K562 (cell line): ENCODE data around the gene COG4. TPM values are rescaled to one million over a fixed set of nuclear protein-coding genes. Genes with fewer than 3 reads are reported as not detected.
A peak's percentile ranks its signal among the peaks of the same experiment; 100 is the strongest.

Source experiments
- ATAC-seq: fragments of 200-7000 bp; cut with Tn5 transposase; 3 replicates; pipeline ENCODE4 v1.9.1; 2020; ENCODE audit warnings: moderate library complexity
- BruUV-seq: library from RNA; stranded (reverse); fragments of 400-500 nt; replicated peaks from 2 replicates; lab custom pipeline; 2021; lab: Mats Ljungman, UMichigan
- CTCF ChIA-PET: fragments of 300-600 bp; formaldehyde crosslinking; extraction: SDS; loops from one replicate; lab custom pipeline; 2021; ENCODE audit warnings: low intra/inter-chr PET ratio; lab: Yijun Ruan, JAX
- POLR2A ChIA-PET: fragments of 300-600, 350-650 bp; sonication (Branson Sonifier 250); formaldehyde crosslinking; extraction: SDS; loops from one replicate; lab custom pipeline; 2021; ENCODE audit warnings: antibody characterized with exemption, inconsistent platforms; lab: Yijun Ruan, JAX
- DNase-seq, 4 experiments: peaks; one replicate each; pipeline versions ENCODE4 v3.0.0 to v3.0.0-alpha.2; 2011 to 2018; ENCODE audit warnings: low spot score in 3 of 4, mixed read lengths in 3 of 4; ENCODE audit errors: extremely low read depth in 1 of 4
- FAIRE-seq: peaks from 2 replicates; lab custom pipeline; 2011; peaks lifted over from hg19 to GRCh38; lab: Jason Lieb, UNC
- H2AFZ ChIP-seq: 2 replicates; pipeline ENCODE4 v1.6.0; 2011; ENCODE audit warnings: low read depth, low read length, control low read depth, inconsistent platforms
- H3K27ac ChIP-seq: fragments of 200-600 bp; 3 replicates; pipeline ENCODE4 v1.8.0; 2011; ENCODE audit warnings: low read depth, mild to moderate bottlenecking, control low read depth, inconsistent platforms, low read length, moderate library complexity, mixed read lengths; ENCODE audit errors: extremely low read depth
- H3K27me3 ChIP-seq, 2 experiments: fragments of 300-600 bp in 1 of 2; 2 replicates in 1 of 2; 3 replicates in 1 of 2; pipeline versions ENCODE4 v1.6.0 to v1.8.0; 2011; ENCODE audit warnings: inconsistent platforms in 2 of 2, low read length in 2 of 2, mild to moderate bottlenecking in 1 of 2, mixed read lengths in 1 of 2, moderate library complexity in 1 of 2; ENCODE audit not compliant: control insufficient read depth in 2 of 2, insufficient read depth in 2 of 2
- H3K36me3 ChIP-seq: fragments of 300-600 bp; 3 replicates; pipeline ENCODE4 v1.8.0; 2011; ENCODE audit warnings: mild to moderate bottlenecking, low read length, inconsistent platforms; ENCODE audit not compliant: control insufficient read depth, insufficient read depth
- H3K4me1 ChIP-seq, 2 experiments: fragments of 200-600 bp in 1 of 2; replicated peaks in 1 of 2; 2 replicates in 1 of 2; 3 replicates in 1 of 2; pipeline versions ENCODE4 v1.5.1 to v1.8.0; 2011; ENCODE audit warnings: inconsistent platforms in 2 of 2, low read length in 2 of 2, mild to moderate bottlenecking in 1 of 2, mixed read lengths in 1 of 2, moderate library complexity in 1 of 2; ENCODE audit not compliant: control insufficient read depth in 2 of 2, insufficient read depth in 2 of 2
- H3K4me2 ChIP-seq: 2 replicates; pipeline ENCODE4 v1.6.1; 2011; ENCODE audit warnings: low read length, control low read depth, inconsistent platforms, mixed read lengths; ENCODE audit not compliant: insufficient read depth
- H3K4me3 ChIP-seq: fragments of 200-600 bp; sonication (generic), shearing (Covaris generic); 2 replicates; pipeline ENCODE4 v1.5.1; 2016; ENCODE audit warnings: control low read depth, inconsistent platforms
- H3K79me2 ChIP-seq: fragments of 200-600 bp; 3 replicates; pipeline ENCODE4 v1.8.0; 2011; ENCODE audit warnings: low read length, inconsistent platforms; ENCODE audit not compliant: control insufficient read depth, insufficient read depth
- H3K9ac ChIP-seq, 2 experiments: 2 replicates each; pipeline versions ENCODE4 v1.6.0 to v1.6.1; 2011; ENCODE audit warnings: low read depth in 2 of 2, low read length in 2 of 2, control low read depth in 1 of 2, inconsistent platforms in 1 of 2, mild to moderate bottlenecking in 1 of 2, mixed read lengths in 1 of 2; ENCODE audit not compliant: insufficient read depth in 1 of 2
- H3K9me1 ChIP-seq: one replicate; pipeline ENCODE4 v1.6.0; 2011; ENCODE audit warnings: inconsistent platforms, mild to moderate bottlenecking, low read length, moderate library complexity; ENCODE audit not compliant: control insufficient read depth, insufficient read depth
- H3K9me3 ChIP-seq: replicated peaks from 2 replicates; pipeline ENCODE4 v1.5.1; 2011; ENCODE audit warnings: low read depth, low read length, inconsistent platforms; ENCODE audit not compliant: control insufficient read depth, insufficient read depth
- H4K20me1 ChIP-seq: replicated peaks from 2 replicates; pipeline ENCODE4 v1.6.1; 2011; ENCODE audit warnings: low read length, inconsistent platforms, mixed read lengths; ENCODE audit not compliant: control insufficient read depth, insufficient read depth
- SRSF7 ChIP-seq: fragments of 200-400 bp; formaldehyde crosslinking; optimal IDR thresholded peaks from 2 replicates; pipeline ENCODE3; 2017; ENCODE audit warnings: mild to moderate bottlenecking, low read depth, low read length
- ZBTB33 ChIP-seq: sonication (generic); formaldehyde crosslinking; IDR thresholded peaks from 2 replicates; pipeline ENCODE4 v1.8.1; 2023; ENCODE audit warnings: mild to moderate bottlenecking, missing genetic modification reagents
- WGBS: fragments of 100-300 bp; shearing (Covaris generic); methylation state at CpG from one replicate; pipeline ENCODE4 v1.1.6; 2016; ENCODE audit warnings: low coverage, mixed read lengths; ENCODE audit not compliant: insufficient coverage; ENCODE audit errors: missing lambda C conversion rate; 5-methylcytosine and 5-hydroxymethylcytosine counted together
- in situ Hi-C: fragments of 300-500 bp; cut with MboI; formaldehyde crosslinking; loops from 4 replicates; pipeline ENCODE4 v1.15.0; 2018; ENCODE audit warnings: inconsistent platforms, mixed read lengths
- intact Hi-C: fragments of 100-400 bp; cut with micrococcal nuclease; formaldehyde crosslinking; loops from 2 replicates; pipeline ENCODE4 v1.14.2; 2022
- polyA plus RNA-seq, 8 experiments: library from polyadenylated mRNA; depleted of rRNA in 4 of 8; stranded (reverse) in 5 of 8; unstranded in 3 of 8; fragments of >200 nt; fragmentation: Nextera tagmentation in 2 of 8; fragmentation: Illumina TruSeq in 1 of 8; extraction: Ambion mirVana in 2 of 8; extraction: Trizol in 1 of 8; gene quantifications; 2 replicates each; pipeline versions ENCODE4 v1.2.1 to v1.2.3, GENCODE V29; 2011 to 2014; ENCODE audit warnings: inconsistent platforms in 1 of 8, missing spikeins in 1 of 8
- total RNA-seq, 7 experiments: library from RNA; depleted of rRNA in 6 of 7; stranded (reverse); fragments of >200 nt in 6 of 7; fragmentation: Illumina TruSeq in 2 of 7; extraction: Trizol in 2 of 7; gene quantifications; 2 replicates each; pipeline versions ENCODE4 v1.2.1 to v1.2.3, GENCODE V29; 2011 to 2021; ENCODE audit warnings: low replicate concordance in 1 of 7

Gene COG4
- total and polyA plus RNA-seq, 9 of the 15 experiments (the other 6 are each of a cell fraction or from before 2014, with no cell fraction given) = 13.7 to 73.9 (median 44.2) TPM

GRCh38 chr16:70472786-70473433, 50.4 kb downstream of the COG4 start:
- Histone ChIP-seq H4K20me1 (peaks cover 3% of the 10 kb centered on the region; the same call in 1 of the 2 replicates), H3K27ac (no peak overlapping the region), H3K4me1 (peaks cover 0 to 49% of the 10 kb centered on the region in 2 experiments; a peak in 3 of 5 replicates), H3K4me2 (no peak overlapping the region), H3K4me3 (no peak overlapping the region), H3K9me1 (no peaks in the 10 kb centered on the region), H3K9ac (peak overlapping the region in 1 of 2 experiments; percentile 68; a peak in 1 of 4 replicates), H3K79me2 (no peaks in the 10 kb centered on the region), H3K27me3 (no peaks in the 10 kb centered on the region), H3K36me3 (peaks cover 17% of the 10 kb centered on the region; the same call in 1 of the 3 replicates), H2AFZ (no peak overlapping the region), H3K9me3 (no peaks in the 10 kb centered on the region)
- TF ChIP-seq SRSF7 = no peak
- peak; percentile 63 for TF ChIP-seq ZBTB33
- in situ Hi-C loops = no loop called here
- DNase-seq (no peak), ATAC-seq (no peak), FAIRE-seq (no peak)
- BruUV-seq = no TSS peak
- 81% methylated on average over 16 of the region's 28 CpGs for WGBS
- intact Hi-C loops = no loop called here
- POLR2A ChIA-PET = interaction anchor here (0.9 kb wide), 1 partner anchor 64 kb away, joined by 3 read pairs; no protein-coding TSS in a partner anchor
- CTCF ChIA-PET = no interaction called here
